Inflammatory macrophage treated with lipopolysaccharide for 1 hour (primary cell): ENCODE measurements around the gene VPS29.

ENCODE experiments used
- DNase-seq, 2 donors: peaks; one replicate each; pipeline ENCODE4 v3.0.0-alpha.2; 2020 to 2022

Gene VPS29

DNA sequence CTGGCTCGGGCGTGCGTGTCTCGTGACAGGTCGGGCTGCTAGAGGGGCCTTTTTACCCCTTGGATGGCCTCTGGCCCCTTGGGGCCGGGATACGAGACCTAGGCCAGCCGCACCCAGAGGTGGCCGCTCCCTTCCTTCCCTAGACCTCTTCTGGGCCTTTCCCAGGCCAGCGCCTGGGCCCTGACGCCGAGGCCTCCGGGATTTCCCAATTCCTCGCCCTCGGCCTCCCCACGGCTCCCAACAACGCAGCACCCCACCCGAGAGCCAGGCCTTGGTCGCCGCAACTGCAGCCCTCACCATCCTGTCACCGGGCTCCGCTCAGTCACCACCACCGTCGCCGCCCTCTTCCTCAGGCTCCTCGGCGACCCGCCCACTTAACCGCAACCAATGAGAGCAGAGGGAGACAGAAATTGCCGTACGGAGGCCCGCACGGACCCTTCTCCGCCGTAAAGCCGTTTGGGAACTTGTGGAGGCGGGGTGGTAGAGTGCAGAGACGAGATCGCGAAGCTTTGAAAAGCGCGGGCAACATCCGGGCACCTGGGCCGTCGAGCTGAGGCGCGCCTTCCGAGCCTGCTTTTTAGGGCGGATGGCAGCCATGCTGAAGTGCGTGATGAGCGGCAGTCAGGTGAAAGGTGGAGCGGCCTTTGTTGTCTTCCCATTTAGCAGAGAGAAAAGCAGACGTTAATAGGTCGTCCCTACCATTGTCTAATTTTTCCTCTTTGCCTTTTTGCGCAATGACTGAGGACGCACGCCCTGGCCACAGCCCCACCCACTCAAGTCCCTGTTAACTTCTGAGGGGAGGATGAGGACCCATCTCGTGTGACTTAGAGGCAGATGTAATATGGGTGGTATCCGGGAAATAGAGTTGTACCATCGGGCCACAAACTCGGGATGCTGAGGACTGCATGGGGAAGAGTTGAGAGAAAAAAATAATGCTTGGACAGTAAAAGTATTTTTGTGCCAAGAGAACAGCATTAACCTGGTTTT, at the start of gene VPS29, which contains the start of gene RAD9B:
Gene VPS29, minus strand, starts transcription at position 360 of the 987 bp plus-strand sequence. Its CDS starts 60 bp downstream, at position 300.
Gene RAD9B, plus strand, starts transcription at position 580 of the 987 bp plus-strand sequence. Its CDS starts 7 bp downstream, at position 587.
- DNase-seq = peak; percentile 99

DNA sequence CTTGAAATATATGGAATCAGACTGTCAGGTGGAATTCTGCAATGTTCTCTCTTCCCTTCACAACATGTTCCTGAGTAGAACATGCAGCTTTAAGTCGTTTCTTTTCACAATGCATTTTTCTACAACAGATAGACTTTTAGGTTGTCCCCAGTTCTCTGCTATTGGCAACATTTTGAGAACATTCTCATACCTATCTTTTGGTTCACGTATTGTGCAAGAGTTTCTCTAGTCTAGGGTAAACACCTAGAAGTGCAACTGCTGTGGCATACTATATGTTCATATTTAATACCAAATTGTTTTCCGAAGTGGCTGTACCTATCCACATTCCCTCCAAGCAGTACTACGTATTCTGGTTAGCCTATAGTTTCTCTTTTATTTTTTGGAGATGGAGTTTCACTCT, 49.1 kb upstream of the VPS29 start:
- DNase-seq = no peak

DNA sequence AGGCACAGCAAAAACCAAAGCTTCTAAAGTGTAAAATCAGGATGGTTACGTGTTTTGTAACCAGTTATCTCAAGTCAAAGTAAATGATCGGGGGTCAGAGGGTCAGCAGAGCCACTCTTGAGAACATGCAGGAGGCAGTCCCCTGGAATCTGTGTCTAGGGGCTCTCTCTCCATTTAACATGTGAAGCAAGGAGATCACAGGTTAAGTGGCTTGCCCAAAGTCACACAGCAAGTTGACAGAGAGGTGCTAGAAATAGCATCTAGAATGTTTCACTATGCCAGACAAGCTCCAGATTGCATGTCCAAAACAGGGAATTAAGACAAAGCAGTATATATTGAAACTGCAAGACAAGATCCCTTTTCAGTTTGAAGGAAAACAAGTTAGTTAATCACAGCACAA, 47.8 kb upstream of the VPS29 start:
- no peak for DNase-seq

DNA sequence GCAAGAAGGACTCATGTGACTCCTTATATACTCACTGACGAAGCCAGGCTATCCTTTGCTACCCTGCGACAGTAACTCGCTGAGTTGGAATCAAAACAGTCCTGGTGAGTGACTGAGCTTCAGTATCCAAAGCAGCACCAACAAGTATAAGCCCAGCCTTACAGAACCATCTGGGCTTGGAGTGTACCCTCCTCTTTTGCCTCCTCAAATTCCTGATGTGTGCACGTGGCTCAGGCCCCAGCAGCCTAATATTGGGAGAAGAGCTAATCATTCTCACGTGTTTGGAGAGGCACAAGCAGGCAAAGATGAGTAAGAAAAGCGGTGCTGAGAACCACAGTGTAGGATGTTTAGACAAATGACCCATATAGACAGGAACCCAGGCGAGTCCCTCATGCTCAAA, 46.8 kb upstream of the VPS29 start:
- no peak for DNase-seq

DNA sequence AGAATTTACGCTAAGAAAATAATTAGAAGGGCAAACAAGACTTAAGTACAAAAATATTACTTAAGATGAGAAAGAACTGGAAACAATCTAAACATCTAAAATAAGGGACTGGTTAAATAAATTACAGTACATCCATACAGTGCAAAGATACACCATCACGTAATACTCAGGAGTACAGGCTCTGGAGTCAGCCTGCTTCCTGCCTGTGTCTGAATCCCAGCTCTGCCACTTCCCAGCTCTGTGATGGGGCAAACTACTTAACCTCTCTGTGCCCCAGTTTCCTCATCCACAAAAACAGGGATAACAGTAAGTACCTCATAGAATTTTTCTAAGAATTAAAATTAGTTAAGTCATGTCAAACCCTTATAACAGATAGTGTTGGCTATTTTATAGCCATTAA, 45.2 kb upstream of the VPS29 start:
- no peak for DNase-seq

GRCh38 chr12:110546339-110546738, 44.4 kb upstream of the VPS29 start:
- peak in 1 of 2 donors; percentile 14 for DNase-seq

DNA sequence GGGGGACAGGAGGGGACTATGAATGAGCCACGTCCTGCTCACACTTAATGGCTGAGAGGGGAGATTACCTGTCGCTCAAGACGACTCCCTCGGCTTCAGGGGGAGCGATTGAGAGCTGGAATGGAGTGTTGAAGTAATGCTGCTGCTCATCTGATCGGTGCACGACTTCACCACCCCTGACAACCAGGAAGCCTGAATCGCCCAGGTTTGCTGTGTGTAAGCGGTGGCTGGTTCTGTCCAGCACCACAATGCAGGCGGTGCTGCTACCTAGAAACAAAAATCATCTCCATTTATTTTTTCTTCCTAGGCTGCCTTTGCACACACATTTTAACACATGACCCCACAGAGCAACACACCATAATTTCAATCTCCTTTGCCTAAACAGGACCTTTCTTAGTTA, 43.9 kb upstream of the VPS29 start:
- no peak for DNase-seq

- DNase-seq = peak; percentile 67 to 77
Observed at GRCh38 chr12:110545259-110545658, 43.3 kb upstream of the VPS29 start.

GRCh38 chr12:110543965-110544364, 42.1 kb upstream of the VPS29 start:
- DNase-seq = no peak

DNA sequence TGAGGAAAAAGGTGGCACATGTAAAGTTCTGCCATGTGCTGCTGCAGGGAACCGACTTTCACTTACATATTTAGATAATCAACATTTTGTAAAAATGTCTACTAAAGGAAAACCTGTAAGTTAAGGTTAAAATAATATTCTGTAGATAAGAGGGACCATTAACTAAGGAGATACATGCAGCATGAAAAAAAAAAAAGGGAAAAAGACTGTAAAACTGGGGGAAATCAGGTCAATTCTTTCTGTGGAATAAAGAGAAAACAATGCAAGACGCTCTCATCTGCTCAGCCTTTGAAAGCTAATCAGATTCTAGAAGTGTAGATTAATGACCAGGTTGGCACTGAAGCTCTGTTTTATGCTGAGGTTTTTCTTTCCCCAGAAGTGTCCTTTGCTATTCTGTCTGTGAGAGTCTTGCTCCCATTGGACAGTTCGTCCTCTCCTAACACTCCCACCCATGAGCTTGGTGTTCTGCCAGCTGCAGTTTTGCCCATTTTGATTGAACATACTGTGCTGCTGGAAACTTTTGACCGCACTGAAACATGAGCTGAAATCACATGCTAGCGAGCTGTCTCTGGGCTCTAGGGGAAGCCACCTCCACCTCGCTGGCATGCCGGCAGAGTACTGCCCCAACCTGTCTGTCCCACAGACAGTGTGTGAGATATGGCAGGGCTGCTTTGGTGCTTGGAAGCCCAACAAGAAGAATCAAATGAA, 41.5 kb upstream of the VPS29 start:
- no peak for DNase-seq

DNA sequence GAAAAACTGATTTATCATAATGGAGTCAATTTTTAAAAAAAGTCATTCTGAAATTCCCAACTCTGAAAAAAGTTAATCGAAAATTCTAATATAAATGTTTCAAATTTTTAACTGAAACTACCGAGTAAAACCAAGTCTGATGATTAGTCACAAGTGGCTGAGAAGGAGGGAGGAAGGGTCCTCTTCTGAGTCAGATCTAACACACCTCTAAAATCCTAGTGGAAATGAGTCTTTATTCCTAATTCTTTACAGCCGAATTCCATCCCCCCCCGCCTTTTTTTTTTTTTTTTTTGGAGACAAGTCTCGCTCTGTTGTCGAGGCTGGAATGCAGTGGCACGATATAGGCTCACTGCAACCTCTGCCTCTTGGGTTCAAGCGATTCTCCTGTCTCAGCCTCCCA, 38.1 kb upstream of the VPS29 start:
- no peak for DNase-seq

DNA sequence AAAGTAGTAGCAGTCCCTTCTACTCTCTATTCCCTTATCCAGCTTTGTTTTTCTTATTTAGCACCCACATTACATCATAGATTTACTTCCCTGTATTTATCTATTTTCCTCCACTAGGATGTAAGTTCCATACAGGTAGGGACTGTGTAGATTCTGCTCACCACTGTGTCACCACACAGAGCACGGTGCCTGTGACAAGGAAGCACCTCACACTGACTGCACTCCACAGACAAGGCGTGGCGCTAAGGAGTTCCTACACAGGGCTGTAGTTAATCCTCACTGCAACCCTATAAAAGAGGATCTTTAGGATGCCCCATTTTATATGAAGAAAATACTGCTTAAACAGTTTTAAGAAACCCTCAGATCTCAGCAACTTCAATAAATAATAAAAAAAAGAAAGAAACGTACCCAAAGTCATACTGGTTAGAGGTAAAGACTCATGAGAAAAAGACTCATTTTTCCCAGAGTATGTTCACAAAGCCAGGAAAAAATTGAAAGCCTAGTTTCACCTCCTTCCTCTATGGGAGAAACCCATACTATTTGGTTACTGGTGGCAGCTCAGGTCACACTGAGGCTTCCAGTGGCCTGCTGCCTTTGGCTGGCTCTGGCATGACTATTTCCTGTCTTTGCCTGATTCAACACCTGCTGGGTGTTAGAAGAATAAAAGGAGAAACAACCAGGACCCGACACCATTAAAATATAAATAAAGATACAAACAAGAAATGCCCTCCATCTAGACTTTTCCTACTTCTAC, 37.1 kb upstream of the VPS29 start:
- DNase-seq = no peak

DNA sequence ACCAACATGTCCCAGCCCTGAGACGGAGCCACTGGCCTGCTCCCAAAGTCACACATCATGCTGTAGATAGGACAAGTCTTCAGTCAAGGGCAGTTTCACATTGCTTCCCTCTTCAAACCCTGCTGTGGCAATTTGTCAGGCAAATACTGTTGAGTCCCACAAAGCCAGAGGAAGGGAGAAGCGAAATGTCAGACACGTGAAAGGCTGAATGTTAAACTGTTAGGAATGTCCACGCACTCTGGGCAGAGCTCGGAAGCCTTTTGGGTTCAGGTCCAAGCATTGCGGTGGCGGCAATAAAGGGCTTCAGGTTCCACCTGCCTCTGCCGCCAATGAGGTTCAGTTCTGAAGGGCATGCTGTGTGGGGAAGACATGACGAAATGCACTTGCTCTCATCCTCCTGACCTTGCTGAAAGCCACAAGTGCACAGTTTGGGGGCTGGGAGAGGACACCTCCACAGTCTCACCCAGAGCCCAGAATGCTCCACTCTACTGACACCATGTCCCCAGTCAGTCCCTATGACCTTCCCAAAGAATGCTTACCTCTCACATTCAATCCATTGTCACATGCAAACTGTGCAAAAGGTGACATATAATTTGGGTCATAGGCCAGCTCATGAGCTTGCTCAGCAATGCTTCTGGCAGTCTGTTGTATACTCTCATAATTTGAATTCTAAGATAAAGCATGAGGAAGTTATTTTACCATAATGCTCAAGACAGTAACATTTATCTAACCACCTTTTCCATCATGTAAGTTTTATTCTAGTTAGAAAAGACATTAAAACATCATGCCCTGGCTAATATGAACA, 35.9 kb upstream of the VPS29 start:
- no peak for DNase-seq

GRCh38 chr12:110536834-110537604, 35.1 kb upstream of the VPS29 start:
- DNase-seq = peak in 1 of 2 donors; percentile 20

DNA sequence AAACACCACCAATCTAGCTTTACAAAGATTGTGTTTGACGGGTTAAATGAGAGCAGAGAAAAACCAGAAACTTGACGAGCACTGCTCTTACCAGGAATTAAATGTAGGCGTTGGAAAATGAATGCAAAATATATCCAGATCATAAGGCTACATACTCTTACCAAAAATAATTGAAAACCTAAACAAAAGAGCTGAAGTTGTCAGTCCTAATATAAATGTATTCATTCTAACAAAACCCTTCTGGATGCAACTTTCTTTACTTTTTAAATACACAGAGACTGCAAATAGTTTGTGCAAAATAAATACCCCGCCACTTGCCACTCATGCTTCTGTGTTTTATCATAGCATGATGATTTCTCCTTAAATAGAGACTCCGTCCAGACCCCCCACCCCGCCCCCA, 32.9 kb upstream of the VPS29 start:
- DNase-seq = no peak

- no peak for DNase-seq
Observed at GRCh38 chr12:110533607-110534006, 31.7 kb upstream of the VPS29 start.

- no peak for DNase-seq
Observed at GRCh38 chr12:110532644-110533043, 30.7 kb upstream of the VPS29 start.

GRCh38 chr12:110531741-110532333, 29.9 kb upstream of the VPS29 start:
- no peak for DNase-seq

- no peak for DNase-seq
Observed at GRCh38 chr12:110530511-110530910, 28.6 kb upstream of the VPS29 start.

DNA sequence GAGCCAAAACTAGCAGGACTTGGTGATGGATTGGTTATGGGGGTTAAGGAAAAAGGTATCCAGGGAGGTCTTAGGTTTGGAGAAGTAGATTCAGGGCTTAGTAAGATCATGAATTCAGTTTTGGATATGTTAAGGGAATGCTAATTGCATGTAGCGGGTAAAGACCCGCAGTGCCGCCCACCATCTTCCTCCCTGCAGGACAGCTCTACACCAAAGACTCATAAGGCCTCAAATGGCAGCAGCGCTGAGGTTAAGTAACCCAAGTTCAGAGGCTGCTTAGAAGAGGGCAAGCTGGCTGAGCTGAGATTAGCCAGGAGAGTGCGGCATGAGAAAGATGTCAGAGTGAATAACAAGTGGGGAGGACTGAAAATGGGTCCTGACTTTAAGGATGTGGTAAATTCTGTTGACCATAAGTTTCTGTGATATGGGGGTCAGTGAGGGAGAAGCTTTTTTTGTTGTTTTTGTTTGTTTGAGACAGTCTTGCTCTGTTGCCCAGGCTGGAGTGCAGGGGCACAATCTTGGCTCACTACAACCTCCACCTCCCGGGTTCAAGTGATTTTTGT, 26.4 kb upstream of the VPS29 start:
- DNase-seq = no peak
